ENCODE measurements around the gene TSPAN18.

TSPAN18 gene

DNA sequence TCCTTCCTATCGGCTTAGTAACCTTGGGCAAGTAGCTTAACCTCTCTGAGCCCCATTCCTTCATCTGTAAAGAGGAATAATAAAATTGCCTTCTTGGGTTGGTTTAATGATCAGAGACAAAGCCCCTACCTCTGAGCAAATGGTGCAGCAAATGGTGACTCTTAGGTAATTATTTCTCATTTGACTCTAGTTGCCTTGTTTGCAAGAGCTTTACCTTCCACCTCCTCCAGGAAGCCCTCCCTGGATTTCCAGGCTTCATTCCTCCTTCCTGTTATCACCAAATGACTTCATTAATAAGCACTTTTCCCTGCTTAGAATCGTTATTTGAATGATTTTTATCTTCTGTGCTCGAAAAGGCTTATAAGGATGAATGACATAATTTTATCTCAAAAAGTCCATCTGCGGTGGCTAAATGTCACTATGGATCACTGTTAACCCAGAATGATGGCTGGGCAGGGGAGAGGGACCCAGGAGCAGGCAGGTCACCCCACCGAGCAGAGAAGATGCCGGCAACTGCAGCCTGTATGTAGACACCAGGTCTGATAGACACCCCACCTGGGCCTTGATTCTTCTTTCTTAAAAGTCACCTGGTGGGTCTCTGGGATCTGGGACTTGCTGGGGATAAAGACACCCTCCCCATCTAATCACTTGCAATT, 106.6 kb downstream of the TSPAN18 start:
- DNase-seq (ENCODE audit: low spot score): no peak
- TF ChIP-seq, protein P1, sequence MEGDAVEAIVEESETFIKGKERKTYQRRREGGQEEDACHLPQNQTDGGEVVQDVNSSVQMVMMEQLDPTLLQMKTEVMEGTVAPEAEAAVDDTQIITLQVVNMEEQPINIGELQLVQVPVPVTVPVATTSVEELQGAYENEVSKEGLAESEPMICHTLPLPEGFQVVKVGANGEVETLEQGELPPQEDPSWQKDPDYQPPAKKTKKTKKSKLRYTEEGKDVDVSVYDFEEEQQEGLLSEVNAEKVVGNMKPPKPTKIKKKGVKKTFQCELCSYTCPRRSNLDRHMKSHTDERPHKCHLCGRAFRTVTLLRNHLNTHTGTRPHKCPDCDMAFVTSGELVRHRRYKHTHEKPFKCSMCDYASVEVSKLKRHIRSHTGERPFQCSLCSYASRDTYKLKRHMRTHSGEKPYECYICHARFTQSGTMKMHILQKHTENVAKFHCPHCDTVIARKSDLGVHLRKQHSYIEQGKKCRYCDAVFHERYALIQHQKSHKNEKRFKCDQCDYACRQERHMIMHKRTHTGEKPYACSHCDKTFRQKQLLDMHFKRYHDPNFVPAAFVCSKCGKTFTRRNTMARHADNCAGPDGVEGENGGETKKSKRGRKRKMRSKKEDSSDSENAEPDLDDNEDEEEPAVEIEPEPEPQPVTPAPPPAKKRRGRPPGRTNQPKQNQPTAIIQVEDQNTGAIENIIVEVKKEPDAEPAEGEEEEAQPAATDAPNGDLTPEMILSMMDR (IDR thresholded peaks at IDR 0.05; ENCODE audit: extremely low read depth, insufficient read depth, missing control alignments): no peak
- in situ Hi-C loops (cut with MboI; ENCODE audit: low pct_unique_long_range_greater_than_20kb, low sequenced_read_pairs, unreplicated experiment): no loop called here

DNA sequence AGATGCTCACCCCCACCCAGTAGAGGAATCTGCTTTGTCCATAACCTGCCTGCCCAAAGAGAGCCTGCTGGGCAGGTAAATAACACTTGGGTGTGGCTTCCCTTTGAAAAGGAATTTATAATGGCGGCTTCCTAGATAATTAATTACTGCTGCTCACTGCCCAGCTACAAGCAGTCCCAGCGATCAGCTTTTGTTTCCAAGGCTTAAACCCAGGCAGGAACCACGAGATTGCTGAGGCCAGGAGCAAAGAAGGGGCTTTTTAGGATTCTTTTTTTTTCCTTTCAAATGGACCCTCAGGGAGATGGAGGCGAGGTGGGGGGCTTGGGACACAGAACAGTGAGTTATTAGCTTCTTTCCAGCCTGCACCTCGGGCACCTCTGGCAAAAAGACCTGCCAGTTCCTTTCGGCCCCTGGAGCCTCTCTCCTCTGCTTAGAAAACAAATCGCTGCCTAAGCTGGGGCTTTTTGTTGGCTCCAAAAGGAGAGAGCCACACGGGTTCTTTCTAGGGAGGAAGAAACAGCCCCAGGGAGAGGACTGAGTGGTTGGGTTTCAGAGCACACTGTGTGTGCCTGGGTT, 107.2 kb downstream of the TSPAN18 start:
- in situ Hi-C loops (cut with MboI; ENCODE audit: low pct_unique_long_range_greater_than_20kb, low sequenced_read_pairs, unreplicated experiment): no loop called here
- DNase-seq (ENCODE audit: low spot score): no peak
- TF ChIP-seq, protein P1 (IDR thresholded peaks at IDR 0.05; ENCODE audit: extremely low read depth, insufficient read depth, missing control alignments): no peak

DNA sequence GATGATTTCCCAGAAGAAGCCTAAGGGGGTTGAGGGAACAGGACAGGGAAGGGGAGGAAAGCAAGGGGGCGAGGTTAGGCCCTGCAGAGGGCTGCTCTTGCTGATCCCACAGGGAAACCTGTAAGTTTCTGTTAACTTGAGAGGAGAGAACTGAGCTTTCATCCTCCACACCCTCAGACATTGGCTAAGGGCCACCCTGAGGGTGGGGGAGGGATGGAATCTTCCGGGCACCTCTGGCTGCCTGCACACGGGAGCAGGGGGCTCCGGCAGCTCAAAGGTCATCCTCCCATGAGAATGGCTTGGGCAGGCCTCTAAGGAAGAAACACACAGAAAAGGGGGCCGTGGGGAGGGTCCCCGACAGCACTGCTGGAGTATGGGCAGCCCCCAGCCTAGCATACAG, 108.1 kb downstream of the TSPAN18 start:
- in situ Hi-C loops (cut with MboI; ENCODE audit: low pct_unique_long_range_greater_than_20kb, low sequenced_read_pairs, unreplicated experiment): no loop called here
- TF ChIP-seq, protein P1 (IDR thresholded peaks at IDR 0.05; ENCODE audit: extremely low read depth, insufficient read depth, missing control alignments): no peak
- no peak for DNase-seq (ENCODE audit: low spot score)

DNA sequence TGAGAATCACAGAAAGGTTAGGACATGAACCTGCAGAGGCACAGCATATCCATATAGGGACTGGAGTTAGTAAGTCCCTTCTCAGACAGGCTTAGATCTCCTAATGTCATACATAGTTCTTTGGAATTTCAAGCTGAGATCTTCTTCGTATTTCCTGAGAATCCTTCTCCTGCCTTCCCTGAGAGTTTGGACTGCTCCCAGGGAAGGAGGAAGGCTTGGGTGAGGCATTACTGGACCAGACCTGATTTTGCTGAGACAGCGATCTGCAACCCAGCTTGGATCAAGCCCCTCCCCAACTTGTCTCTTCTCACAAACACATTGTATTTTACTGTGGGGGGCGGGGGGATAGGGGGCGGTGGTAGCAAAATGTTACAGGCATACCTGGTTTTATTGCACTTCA, 108.5 kb downstream of the TSPAN18 start:
- in situ Hi-C loops (cut with MboI; ENCODE audit: low pct_unique_long_range_greater_than_20kb, low sequenced_read_pairs, unreplicated experiment): no loop called here
- TF ChIP-seq, protein P1 (IDR thresholded peaks at IDR 0.05; ENCODE audit: extremely low read depth, insufficient read depth, missing control alignments): no peak

DNA sequence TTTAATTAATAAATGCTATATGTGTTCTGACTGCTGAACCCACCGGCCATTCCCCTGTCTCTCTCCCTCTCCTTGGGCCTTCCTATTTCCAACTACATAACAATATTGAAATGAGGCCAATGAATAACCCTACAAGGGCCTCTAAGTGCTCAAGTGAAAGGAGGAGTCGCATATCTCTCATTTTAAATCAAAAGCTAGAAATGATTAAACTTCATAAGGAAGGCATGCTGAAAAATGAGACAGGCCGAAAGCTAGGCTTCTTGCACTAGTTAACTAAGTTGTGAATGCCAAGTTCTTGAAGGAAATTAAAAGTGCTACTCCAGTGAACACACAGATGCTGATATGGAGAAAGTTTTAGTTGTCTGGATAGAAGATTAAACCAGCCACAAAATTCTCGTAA, 109.2 kb downstream of the TSPAN18 start:
- no peak for DNase-seq (ENCODE audit: low spot score)
- TF ChIP-seq, protein P1 (IDR thresholded peaks at IDR 0.05; ENCODE audit: extremely low read depth, insufficient read depth, missing control alignments): no peak
- in situ Hi-C loops (cut with MboI; ENCODE audit: low pct_unique_long_range_greater_than_20kb, low sequenced_read_pairs, unreplicated experiment): no loop called here

More for the DNA sequence above, 108.5 kb downstream of the TSPAN18 start:
- no peak for DNase-seq (ENCODE audit: low spot score)

DNA sequence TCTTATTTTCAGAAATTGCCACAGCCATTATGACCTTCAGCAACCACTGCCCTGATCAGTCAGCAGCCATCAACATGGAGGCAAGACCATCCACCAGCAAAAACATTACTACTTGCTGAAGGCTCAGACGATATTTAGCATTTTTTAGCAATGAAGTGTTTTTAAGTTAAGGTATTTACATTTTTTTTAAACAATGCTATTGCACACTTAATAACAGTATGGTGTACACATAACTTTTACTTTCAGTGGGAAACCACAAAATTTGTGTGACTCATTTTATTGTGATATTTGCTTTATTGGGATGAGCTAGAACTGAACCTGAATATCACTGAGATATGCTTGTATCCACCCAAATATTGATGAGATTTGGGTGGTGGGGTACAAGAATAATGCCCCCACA, 110.9 kb downstream of the TSPAN18 start:
- TF ChIP-seq, protein P1 (IDR thresholded peaks at IDR 0.05; ENCODE audit: extremely low read depth, insufficient read depth, missing control alignments): no peak
- DNase-seq (ENCODE audit: low spot score): no peak
- in situ Hi-C loops (cut with MboI; ENCODE audit: low pct_unique_long_range_greater_than_20kb, low sequenced_read_pairs, unreplicated experiment): no loop called here

Data from GM13977 (cell line).